HG03097 (cell line): ENCODE data around the gene RAP1B.

Experiments
- ATAC-seq: cut with Tn5 transposase; IDR thresholded peaks from one replicate; pipeline ENCODE4 v1.9.1; 2021; ENCODE audit not compliant: unreplicated experiment, low FRiP score

RAP1B gene

GRCh38 chr12:68610370-68611093, at the start of gene RAP1B:
TSS of gene RAP1B (plus strand) at chr12:68610899. CDS start at chr12:68648725, 37,826 bp downstream.
- ATAC-seq, result peak; percentile 82

- no peak for ATAC-seq
Observed at GRCh38 chr12:68561830-68562229, 48.9 kb upstream of the RAP1B start.

- no peak for ATAC-seq
Observed at GRCh38 chr12:68564166-68564565, 46.5 kb upstream of the RAP1B start.

GRCh38 chr12:68565391-68565903, 45.3 kb upstream of the RAP1B start:
- no peak for ATAC-seq

- ATAC-seq, result no peak
Observed at GRCh38 chr12:68568922-68569569, 41.7 kb upstream of the RAP1B start.

GRCh38 chr12:68572661-68573060, 38.0 kb upstream of the RAP1B start:
- no peak for ATAC-seq

GRCh38 chr12:68573406-68573805, 37.3 kb upstream of the RAP1B start:
- ATAC-seq, result no peak

- no peak for ATAC-seq
Observed at GRCh38 chr12:68577949-68578348, 32.8 kb upstream of the RAP1B start.

GRCh38 chr12:68578765-68579164, 31.9 kb upstream of the RAP1B start:
- ATAC-seq, result no peak

- no peak for ATAC-seq
Observed at GRCh38 chr12:68579254-68579653, 31.4 kb upstream of the RAP1B start.

- no peak for ATAC-seq
Observed at GRCh38 chr12:68580911-68581310, 29.8 kb upstream of the RAP1B start.

GRCh38 chr12:68581926-68582325, 28.8 kb upstream of the RAP1B start:
- no peak for ATAC-seq

- ATAC-seq, result no peak
Observed at GRCh38 chr12:68585966-68586365, 24.7 kb upstream of the RAP1B start.

- no peak for ATAC-seq
Observed at GRCh38 chr12:68587448-68587873, 23.2 kb upstream of the RAP1B start.

GRCh38 chr12:68589194-68589593, 21.5 kb upstream of the RAP1B start:
- ATAC-seq, result no peak

GRCh38 chr12:68591734-68592418, 18.8 kb upstream of the RAP1B start:
- no peak for ATAC-seq

GRCh38 chr12:68595241-68595640, 15.5 kb upstream of the RAP1B start:
- no peak for ATAC-seq

- no peak for ATAC-seq
Observed at GRCh38 chr12:68601767-68602166, 8.9 kb upstream of the RAP1B start.

- no peak for ATAC-seq
Observed at GRCh38 chr12:68602720-68603119, 8.0 kb upstream of the RAP1B start.

- no peak for ATAC-seq
Observed at GRCh38 chr12:68608191-68608590, 2.5 kb upstream of the RAP1B start.

GRCh38 chr12:68609998-68610369, 715 bp upstream of the RAP1B start:
- ATAC-seq, result no peak
